ENCODE results near the gene REG4.

- TF ChIP-seq CTCF (IDR thresholded peaks at IDR 0.05; ENCODE audit: poor library complexity, severe bottlenecking) (no peak), TAF1 (IDR thresholded peaks at IDR 0.05; ENCODE audit: low read depth) (no peak), RAD21 (conservative IDR thresholded peaks at IDR 0.05) (no peak), POLR2AphosphoS5 (IDR thresholded peaks at IDR 0.05) (no peak), MXI1 (conservative IDR thresholded peaks at IDR 0.05; ENCODE audit: poor library complexity, severe bottlenecking) (no peak)
These were observed 32.9 kb downstream of the REG4 start for GRCh38 chr1:119778359-119778758.
